ENCODE data around the gene MEGF9.

MEGF9 gene

DNA sequence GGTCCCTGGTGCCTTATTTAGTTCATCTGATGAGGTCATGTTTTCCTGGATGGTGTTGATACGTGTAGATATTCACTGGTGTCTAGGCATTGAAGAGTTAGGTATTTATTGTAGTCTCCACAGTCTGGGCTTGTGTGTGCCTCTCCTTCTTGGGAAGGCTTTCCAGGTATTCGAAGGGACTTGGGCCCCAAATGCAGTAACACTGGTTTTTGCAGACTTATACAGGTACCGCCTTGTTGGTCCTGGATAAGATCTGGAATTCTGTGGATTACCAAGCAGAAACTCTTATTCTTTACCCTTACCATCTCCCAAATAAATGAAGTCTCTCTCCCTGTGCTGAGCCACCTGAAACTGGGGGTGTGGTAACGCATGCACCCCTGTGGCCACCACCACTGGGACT lies 34.1 kb downstream of the MEGF9 start:
- DNase-seq (ENCODE audit: low spot score) = no peak
- Mint-ChIP-seq H3K4me1 (ENCODE audit: low read depth) (no peaks in the 10 kb centered on the region), H3K27ac (no peak overlapping the region), H3K4me3 (no peak overlapping the region), H3K9me3 (no peaks in the 10 kb centered on the region), H3K36me3 (ENCODE audit: low read depth) (peaks cover 7% of the 10 kb centered on the region), H3K27me3 (ENCODE audit: low read depth) (no peaks in the 10 kb centered on the region)

GRCh38 chr9:120677965-120678364 lies 36.3 kb downstream of the MEGF9 start:
- H3K27me3 Mint-ChIP-seq (ENCODE audit: low read depth) = no peaks in the 10 kb centered on the region
- no peak for DNase-seq (ENCODE audit: low spot score)
- H3K36me3 Mint-ChIP-seq (ENCODE audit: low read depth) = peaks cover 7% of the 10 kb centered on the region
- H3K4me1 Mint-ChIP-seq (ENCODE audit: low read depth) = no peaks in the 10 kb centered on the region
- H3K27ac Mint-ChIP-seq = no peak overlapping the region
- no peak overlapping the region for H3K4me3 Mint-ChIP-seq
- H3K9me3 Mint-ChIP-seq = no peaks in the 10 kb centered on the region

DNA sequence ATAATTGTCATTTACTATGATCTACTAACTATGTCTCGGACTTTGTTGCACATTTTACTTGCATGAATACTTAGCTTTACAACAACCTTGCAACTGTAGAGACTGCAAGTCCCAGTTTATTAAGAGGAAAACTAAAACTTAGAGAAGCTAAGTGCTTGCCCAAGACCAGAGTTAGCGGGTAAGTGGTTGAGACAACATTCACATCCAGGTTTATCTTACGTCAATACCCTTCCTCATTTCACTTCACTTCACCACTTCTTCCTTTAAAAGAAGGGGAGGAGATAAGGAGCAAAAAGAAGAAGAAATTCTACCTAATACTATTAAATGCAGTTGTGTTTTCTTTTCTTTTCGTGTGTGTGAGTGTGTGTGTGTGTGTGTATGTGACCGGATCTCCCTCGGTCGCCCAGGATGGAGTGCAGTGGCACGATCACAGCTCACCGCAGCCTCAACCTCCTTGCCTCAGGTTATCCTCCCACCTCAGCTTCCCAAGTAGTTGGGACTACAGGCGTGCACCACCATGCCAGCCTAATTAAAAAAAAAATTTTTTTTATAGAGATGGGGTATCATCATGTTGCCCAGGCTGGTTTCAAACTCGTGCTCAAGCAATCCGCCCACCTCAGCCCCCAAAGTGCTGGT lies 37.4 kb downstream of the MEGF9 start:
- no peak for DNase-seq (ENCODE audit: low spot score)
- H3K4me1 Mint-ChIP-seq (ENCODE audit: low read depth) = no peaks in the 10 kb centered on the region
- H3K36me3 Mint-ChIP-seq (ENCODE audit: low read depth) = peaks cover 7% of the 10 kb centered on the region
- no peaks in the 10 kb centered on the region for H3K9me3 Mint-ChIP-seq
- H3K27ac Mint-ChIP-seq = no peak overlapping the region
- H3K4me3 Mint-ChIP-seq = no peak overlapping the region
- no peaks in the 10 kb centered on the region for H3K27me3 Mint-ChIP-seq (ENCODE audit: low read depth)

- H3K9me3 Mint-ChIP-seq = peaks cover 5% of the 10 kb centered on the region
- H3K27me3 Mint-ChIP-seq (ENCODE audit: low read depth) = peaks cover 18% of the 10 kb centered on the region
- H3K36me3 Mint-ChIP-seq (ENCODE audit: low read depth) = peaks cover 2% of the 10 kb centered on the region
- no peak for DNase-seq (ENCODE audit: low spot score)
- H3K27ac Mint-ChIP-seq = no peak overlapping the region
- no peaks in the 10 kb centered on the region for H3K4me1 Mint-ChIP-seq (ENCODE audit: low read depth)
- no peak overlapping the region for H3K4me3 Mint-ChIP-seq
Observed at GRCh38 chr9:120668399-120668798, 45.9 kb downstream of the MEGF9 start.

GRCh38 chr9:120663950-120664349 lies 50.3 kb downstream of the MEGF9 start:
- peaks cover 2% of the 10 kb centered on the region for H3K36me3 Mint-ChIP-seq (ENCODE audit: low read depth)
- H3K4me1 Mint-ChIP-seq (ENCODE audit: low read depth) = no peaks in the 10 kb centered on the region
- no peak for DNase-seq (ENCODE audit: low spot score)
- H3K27me3 Mint-ChIP-seq (ENCODE audit: low read depth) = peaks cover 16% of the 10 kb centered on the region
- H3K4me3 Mint-ChIP-seq = no peak overlapping the region
- H3K27ac Mint-ChIP-seq = no peak overlapping the region
- H3K9me3 Mint-ChIP-seq = peaks cover 5% of the 10 kb centered on the region

GRCh38 chr9:120663380-120663779 lies 50.9 kb downstream of the MEGF9 start:
- peaks cover 2% of the 10 kb centered on the region for H3K36me3 Mint-ChIP-seq (ENCODE audit: low read depth)
- no peak overlapping the region for H3K4me3 Mint-ChIP-seq
- H3K9me3 Mint-ChIP-seq = peaks cover 5% of the 10 kb centered on the region
- H3K4me1 Mint-ChIP-seq (ENCODE audit: low read depth) = no peaks in the 10 kb centered on the region
- peaks cover 14% of the 10 kb centered on the region for H3K27me3 Mint-ChIP-seq (ENCODE audit: low read depth)
- H3K27ac Mint-ChIP-seq = no peak overlapping the region
- DNase-seq (ENCODE audit: low spot score) = no peak

- DNase-seq (ENCODE audit: low spot score) = no peak
- Mint-ChIP-seq H3K36me3 (ENCODE audit: low read depth) (peaks cover 2% of the 10 kb centered on the region), H3K27me3 (ENCODE audit: low read depth) (peaks cover 10% of the 10 kb centered on the region), H3K27ac (no peak overlapping the region), H3K9me3 (peaks cover 5% of the 10 kb centered on the region), H3K4me3 (no peak overlapping the region), H3K4me1 (ENCODE audit: low read depth) (no peaks in the 10 kb centered on the region)
Observed at GRCh38 chr9:120662513-120662912, 51.8 kb downstream of the MEGF9 start.

DNA sequence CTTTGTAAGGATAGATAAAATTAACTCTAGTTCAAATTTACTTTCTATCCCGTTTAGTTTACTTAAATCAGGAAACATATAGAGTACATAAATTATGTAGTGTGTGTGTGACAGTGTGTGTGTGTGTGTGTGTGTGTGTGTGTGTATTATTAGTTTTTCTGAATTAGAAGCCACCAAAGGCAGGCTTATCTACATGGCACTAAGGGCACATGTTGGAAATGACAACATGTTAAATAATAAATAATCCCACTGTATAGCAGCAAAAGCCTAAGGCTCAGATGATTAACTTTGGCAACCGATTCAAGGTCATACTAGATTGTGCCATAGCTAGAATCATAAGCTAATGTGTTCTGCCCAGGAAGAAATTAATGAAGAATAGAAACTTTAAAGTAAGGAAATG lies 54.6 kb downstream of the MEGF9 start:
- no peak overlapping the region for H3K27ac Mint-ChIP-seq
- H3K27me3 Mint-ChIP-seq (ENCODE audit: low read depth) = peaks cover 2% of the 10 kb centered on the region
- no peaks in the 10 kb centered on the region for H3K9me3 Mint-ChIP-seq
- peaks cover 5% of the 10 kb centered on the region for H3K4me1 Mint-ChIP-seq (ENCODE audit: low read depth)
- no peaks in the 10 kb centered on the region for H3K36me3 Mint-ChIP-seq (ENCODE audit: low read depth)
- DNase-seq (ENCODE audit: low spot score) = no peak
- H3K4me3 Mint-ChIP-seq = no peak overlapping the region

DNA sequence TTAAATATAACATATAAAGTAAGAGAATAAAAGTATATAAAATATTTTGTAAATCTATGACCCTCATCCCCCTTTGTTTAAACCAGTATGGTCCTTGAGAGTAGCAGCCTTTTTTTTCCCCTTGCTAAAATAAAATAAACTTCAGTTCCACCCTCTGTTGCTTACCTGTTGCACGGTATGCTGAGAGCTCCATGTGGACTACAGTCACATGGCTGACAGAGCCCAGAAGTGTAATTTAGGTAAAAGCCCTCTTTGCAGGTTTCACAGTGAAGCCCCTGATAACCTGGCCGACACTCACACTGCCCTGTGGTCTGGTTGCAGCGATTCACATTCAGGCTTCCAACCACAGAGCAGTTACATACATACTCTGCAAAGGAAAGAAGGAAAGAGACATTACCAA lies 55.1 kb downstream of the MEGF9 start:
- no peak overlapping the region for H3K4me3 Mint-ChIP-seq
- H3K27ac Mint-ChIP-seq = no peak overlapping the region
- H3K27me3 Mint-ChIP-seq (ENCODE audit: low read depth) = peaks cover 2% of the 10 kb centered on the region
- H3K9me3 Mint-ChIP-seq = no peaks in the 10 kb centered on the region
- no peak for DNase-seq (ENCODE audit: low spot score)
- H3K4me1 Mint-ChIP-seq (ENCODE audit: low read depth) = peaks cover 5% of the 10 kb centered on the region
- no peaks in the 10 kb centered on the region for H3K36me3 Mint-ChIP-seq (ENCODE audit: low read depth)

- no peaks in the 10 kb centered on the region for H3K27me3 Mint-ChIP-seq (ENCODE audit: low read depth)
- H3K27ac Mint-ChIP-seq = no peak overlapping the region
- no peak for DNase-seq (ENCODE audit: low spot score)
- H3K4me3 Mint-ChIP-seq = no peak overlapping the region
- no peaks in the 10 kb centered on the region for H3K36me3 Mint-ChIP-seq (ENCODE audit: low read depth)
- no peaks in the 10 kb centered on the region for H3K9me3 Mint-ChIP-seq
- peaks cover 7% of the 10 kb centered on the region for H3K4me1 Mint-ChIP-seq (ENCODE audit: low read depth)
Observed at GRCh38 chr9:120655005-120655622, 59.2 kb downstream of the MEGF9 start.

GRCh38 chr9:120654272-120654671 lies 60.0 kb downstream of the MEGF9 start:
- Mint-ChIP-seq H3K27ac (no peak overlapping the region), H3K4me1 (ENCODE audit: low read depth) (peaks cover 7% of the 10 kb centered on the region), H3K27me3 (ENCODE audit: low read depth) (no peaks in the 10 kb centered on the region), H3K9me3 (no peaks in the 10 kb centered on the region), H3K4me3 (no peak overlapping the region), H3K36me3 (ENCODE audit: low read depth) (no peaks in the 10 kb centered on the region)
- DNase-seq (ENCODE audit: low spot score) = no peak

DNA sequence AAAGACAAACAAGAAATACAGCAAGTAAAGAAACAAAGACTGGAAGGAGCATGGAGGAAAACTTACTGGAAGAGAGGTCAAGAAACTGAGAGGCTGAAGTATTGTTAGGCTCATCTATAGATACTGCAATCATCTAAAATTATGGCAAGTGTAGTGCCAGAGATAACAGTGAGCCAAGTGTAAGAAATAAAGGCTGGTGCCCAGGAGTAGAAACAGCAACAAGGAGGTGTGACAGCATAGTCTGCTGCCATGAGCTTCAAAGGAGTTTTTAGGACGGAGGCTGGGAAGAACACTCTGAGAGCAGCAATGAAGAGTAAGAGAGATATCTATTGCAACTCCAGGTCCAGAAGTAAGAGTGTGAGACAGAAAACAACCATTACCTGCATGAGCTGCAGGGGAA lies 60.5 kb downstream of the MEGF9 start:
- H3K9me3 Mint-ChIP-seq = no peaks in the 10 kb centered on the region
- DNase-seq (ENCODE audit: low spot score) = no peak
- H3K27me3 Mint-ChIP-seq (ENCODE audit: low read depth) = no peaks in the 10 kb centered on the region
- peaks cover 7% of the 10 kb centered on the region for H3K4me1 Mint-ChIP-seq (ENCODE audit: low read depth)
- H3K4me3 Mint-ChIP-seq = no peak overlapping the region
- no peak overlapping the region for H3K27ac Mint-ChIP-seq
- no peaks in the 10 kb centered on the region for H3K36me3 Mint-ChIP-seq (ENCODE audit: low read depth)

DNA sequence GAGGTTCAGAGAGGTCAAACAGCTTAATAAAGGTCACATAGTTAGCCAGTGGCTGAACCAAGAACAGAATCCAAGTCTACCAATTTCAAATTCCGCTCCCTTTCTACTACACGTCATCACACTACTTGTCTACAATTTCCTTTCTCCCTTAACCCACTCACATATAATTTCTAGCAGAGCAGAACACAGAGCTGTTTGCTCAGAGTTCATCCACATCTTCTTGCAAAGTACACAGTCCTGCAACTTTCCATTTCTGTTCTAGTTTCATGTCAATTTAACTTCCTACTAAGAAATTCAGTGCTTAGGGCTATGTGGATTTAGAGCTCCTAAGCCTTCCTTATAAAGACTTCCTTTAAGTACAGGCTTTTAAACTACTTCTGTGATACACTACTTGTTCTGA lies 61.3 kb downstream of the MEGF9 start:
- Mint-ChIP-seq H3K36me3 (ENCODE audit: low read depth) (no peaks in the 10 kb centered on the region), H3K4me1 (ENCODE audit: low read depth) (peaks cover 7% of the 10 kb centered on the region), H3K27ac (no peak overlapping the region), H3K27me3 (ENCODE audit: low read depth) (no peaks in the 10 kb centered on the region), H3K9me3 (no peaks in the 10 kb centered on the region), H3K4me3 (no peak overlapping the region)
- no peak for DNase-seq (ENCODE audit: low spot score)

GRCh38 chr9:120650352-120650751 lies 63.9 kb downstream of the MEGF9 start:
- no peak for DNase-seq (ENCODE audit: low spot score)
- H3K9me3 Mint-ChIP-seq = no peaks in the 10 kb centered on the region
- H3K4me3 Mint-ChIP-seq = no peak overlapping the region
- H3K27ac Mint-ChIP-seq = no peak overlapping the region
- H3K4me1 Mint-ChIP-seq (ENCODE audit: low read depth) = peaks cover 5% of the 10 kb centered on the region
- no peaks in the 10 kb centered on the region for H3K27me3 Mint-ChIP-seq (ENCODE audit: low read depth)
- no peaks in the 10 kb centered on the region for H3K36me3 Mint-ChIP-seq (ENCODE audit: low read depth)

All from T-helper 2 cell treated with Interferon-gamma antibody and Interleukin-4, amounts not matched to agents 5 μg/mL and 100 μg/mL, for 36 hours (primary cell).